ENCODE measurements around the gene POU6F1.

The POU6F1 gene

DNA sequence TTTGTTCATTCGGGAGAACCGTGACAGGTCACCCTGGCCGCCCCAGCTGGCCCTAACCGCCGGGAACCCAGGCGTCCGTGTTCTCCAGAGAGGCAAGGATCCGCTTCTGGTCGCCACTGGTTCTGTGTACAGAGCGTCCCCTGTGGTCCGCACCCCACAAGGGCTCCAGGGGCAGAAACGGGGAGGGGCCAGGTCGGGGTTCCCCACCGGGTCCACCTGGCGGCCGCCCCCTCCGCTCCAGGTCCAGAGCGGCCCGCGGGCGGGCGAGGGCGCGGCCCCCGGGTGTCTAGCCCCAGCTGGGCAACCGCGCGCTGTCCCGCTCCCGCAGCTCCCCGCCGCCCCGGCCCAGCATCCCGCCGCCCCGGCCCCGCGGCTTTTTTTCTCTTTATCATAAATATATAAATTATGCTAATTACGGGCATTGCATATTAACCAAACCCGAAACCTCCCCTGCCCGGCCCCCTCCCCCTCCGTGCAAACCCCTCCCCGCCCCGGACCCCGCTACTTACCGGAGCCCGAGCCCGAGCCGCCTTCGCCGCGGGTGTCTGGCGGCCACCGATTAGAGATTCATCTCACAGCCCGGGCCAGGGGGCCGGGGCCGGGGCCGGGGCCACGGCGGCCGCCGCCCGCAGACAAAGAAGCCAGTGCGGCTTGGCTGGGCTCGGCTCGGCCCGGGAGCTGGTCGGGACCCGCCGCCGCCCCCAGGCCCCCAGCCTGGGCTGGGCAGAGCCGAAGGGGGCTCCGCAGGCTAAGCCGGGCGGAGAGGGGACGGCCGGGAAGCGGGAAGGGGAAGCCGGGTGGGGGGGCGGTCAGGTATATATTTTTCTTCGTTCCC, 512 bp downstream of the POU6F1 start:
- peak overlapping the region; percentile 58 for H3K4me3 ChIP-seq (replicated peaks; ENCODE audit: insufficient read depth, low read length)
- peak overlapping the region; percentile 68 for H3K27ac ChIP-seq (replicated peaks)
- DNase-seq (ENCODE audit: low read depth in 1 of 2, low spot score in 1 of 2), result peak in 1 of 2 experiments; percentile 10
- no peaks in the 10 kb centered on the region for H3K27me3 ChIP-seq (ENCODE audit: insufficient read depth, poor library complexity, severe bottlenecking)
- TF ChIP-seq, protein P1, sequence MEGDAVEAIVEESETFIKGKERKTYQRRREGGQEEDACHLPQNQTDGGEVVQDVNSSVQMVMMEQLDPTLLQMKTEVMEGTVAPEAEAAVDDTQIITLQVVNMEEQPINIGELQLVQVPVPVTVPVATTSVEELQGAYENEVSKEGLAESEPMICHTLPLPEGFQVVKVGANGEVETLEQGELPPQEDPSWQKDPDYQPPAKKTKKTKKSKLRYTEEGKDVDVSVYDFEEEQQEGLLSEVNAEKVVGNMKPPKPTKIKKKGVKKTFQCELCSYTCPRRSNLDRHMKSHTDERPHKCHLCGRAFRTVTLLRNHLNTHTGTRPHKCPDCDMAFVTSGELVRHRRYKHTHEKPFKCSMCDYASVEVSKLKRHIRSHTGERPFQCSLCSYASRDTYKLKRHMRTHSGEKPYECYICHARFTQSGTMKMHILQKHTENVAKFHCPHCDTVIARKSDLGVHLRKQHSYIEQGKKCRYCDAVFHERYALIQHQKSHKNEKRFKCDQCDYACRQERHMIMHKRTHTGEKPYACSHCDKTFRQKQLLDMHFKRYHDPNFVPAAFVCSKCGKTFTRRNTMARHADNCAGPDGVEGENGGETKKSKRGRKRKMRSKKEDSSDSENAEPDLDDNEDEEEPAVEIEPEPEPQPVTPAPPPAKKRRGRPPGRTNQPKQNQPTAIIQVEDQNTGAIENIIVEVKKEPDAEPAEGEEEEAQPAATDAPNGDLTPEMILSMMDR (IDR thresholded peaks at IDR 0.05; ENCODE audit: insufficient read depth, low read length), result no peak
- TF ChIP-seq, protein P2, sequence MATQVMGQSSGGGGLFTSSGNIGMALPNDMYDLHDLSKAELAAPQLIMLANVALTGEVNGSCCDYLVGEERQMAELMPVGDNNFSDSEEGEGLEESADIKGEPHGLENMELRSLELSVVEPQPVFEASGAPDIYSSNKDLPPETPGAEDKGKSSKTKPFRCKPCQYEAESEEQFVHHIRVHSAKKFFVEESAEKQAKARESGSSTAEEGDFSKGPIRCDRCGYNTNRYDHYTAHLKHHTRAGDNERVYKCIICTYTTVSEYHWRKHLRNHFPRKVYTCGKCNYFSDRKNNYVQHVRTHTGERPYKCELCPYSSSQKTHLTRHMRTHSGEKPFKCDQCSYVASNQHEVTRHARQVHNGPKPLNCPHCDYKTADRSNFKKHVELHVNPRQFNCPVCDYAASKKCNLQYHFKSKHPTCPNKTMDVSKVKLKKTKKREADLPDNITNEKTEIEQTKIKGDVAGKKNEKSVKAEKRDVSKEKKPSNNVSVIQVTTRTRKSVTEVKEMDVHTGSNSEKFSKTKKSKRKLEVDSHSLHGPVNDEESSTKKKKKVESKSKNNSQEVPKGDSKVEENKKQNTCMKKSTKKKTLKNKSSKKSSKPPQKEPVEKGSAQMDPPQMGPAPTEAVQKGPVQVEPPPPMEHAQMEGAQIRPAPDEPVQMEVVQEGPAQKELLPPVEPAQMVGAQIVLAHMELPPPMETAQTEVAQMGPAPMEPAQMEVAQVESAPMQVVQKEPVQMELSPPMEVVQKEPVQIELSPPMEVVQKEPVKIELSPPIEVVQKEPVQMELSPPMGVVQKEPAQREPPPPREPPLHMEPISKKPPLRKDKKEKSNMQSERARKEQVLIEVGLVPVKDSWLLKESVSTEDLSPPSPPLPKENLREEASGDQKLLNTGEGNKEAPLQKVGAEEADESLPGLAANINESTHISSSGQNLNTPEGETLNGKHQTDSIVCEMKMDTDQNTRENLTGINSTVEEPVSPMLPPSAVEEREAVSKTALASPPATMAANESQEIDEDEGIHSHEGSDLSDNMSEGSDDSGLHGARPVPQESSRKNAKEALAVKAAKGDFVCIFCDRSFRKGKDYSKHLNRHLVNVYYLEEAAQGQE (IDR thresholded peaks at IDR 0.05; ENCODE audit: insufficient replicate concordance, low read depth), result no peak
- no peak for TF ChIP-seq GABPA (IDR thresholded peaks at IDR 0.05; ENCODE audit: low read depth)
- no peak for TF ChIP-seq POLR2AphosphoS5 (IDR thresholded peaks at IDR 0.05; ENCODE audit: low read depth)
- TF ChIP-seq SPI1 (IDR thresholded peaks at IDR 0.05; ENCODE audit: borderline replicate concordance, low read depth), result no peak

DNA sequence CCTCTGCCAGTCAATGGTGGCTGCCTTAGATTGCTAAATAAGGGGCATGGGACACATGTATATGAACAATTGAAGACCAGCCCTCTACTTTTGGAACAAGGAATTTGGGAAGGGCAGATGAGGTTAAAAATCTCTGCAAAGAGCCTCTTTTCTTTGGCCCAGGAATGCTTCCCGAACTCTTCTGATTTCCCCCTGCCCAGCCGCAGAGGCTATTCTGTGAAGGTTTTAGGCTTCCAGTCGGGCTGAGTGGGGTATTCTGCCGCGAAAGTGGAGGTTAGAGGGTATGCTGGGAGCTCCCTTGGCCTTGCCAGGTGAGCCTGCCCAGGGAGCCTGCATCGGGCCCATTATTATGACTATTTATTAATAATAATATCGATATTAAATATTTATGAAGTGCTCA, 1.2 kb downstream of the POU6F1 start:
- TF ChIP-seq GABPA (IDR thresholded peaks at IDR 0.05; ENCODE audit: low read depth), result no peak
- TF ChIP-seq, protein P2 (IDR thresholded peaks at IDR 0.05; ENCODE audit: insufficient replicate concordance, low read depth), result no peak
- TF ChIP-seq, protein P1 (IDR thresholded peaks at IDR 0.05; ENCODE audit: insufficient read depth, low read length), result no peak
- TF ChIP-seq POLR2AphosphoS5 (IDR thresholded peaks at IDR 0.05; ENCODE audit: low read depth), result no peak
- TF ChIP-seq SPI1 (IDR thresholded peaks at IDR 0.05; ENCODE audit: borderline replicate concordance, low read depth), result no peak
- no peak overlapping the region for H3K27ac ChIP-seq (replicated peaks)
- no peak overlapping the region for H3K4me3 ChIP-seq (replicated peaks; ENCODE audit: insufficient read depth, low read length)
- DNase-seq (ENCODE audit: low read depth in 1 of 2, low spot score in 1 of 2), result no peak
- no peaks in the 10 kb centered on the region for H3K27me3 ChIP-seq (ENCODE audit: insufficient read depth, poor library complexity, severe bottlenecking)

DNA sequence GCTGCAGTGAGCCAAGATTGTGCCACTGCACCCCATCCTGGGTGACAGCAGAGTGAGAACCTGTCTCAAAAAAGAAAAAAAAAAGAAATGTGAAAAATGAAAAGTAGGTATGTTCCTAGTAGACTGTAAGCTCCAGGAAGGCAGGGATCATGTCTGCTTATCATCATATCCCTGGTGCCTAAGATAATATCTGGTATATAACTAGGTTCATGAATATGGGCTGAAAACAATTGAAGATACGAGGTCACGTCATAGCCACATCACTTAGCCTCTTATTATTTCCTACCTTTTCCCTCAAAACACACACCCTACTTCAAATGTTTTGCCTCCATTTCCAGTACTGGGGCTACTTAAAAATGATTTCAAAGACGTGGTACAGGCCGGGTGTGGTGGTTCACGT, 3.0 kb downstream of the POU6F1 start:
- no peak for DNase-seq (ENCODE audit: low read depth in 1 of 2, low spot score in 1 of 2)
- TF ChIP-seq POLR2AphosphoS5 (IDR thresholded peaks at IDR 0.05; ENCODE audit: low read depth) (no peak), GABPA (IDR thresholded peaks at IDR 0.05; ENCODE audit: low read depth) (no peak), SPI1 (IDR thresholded peaks at IDR 0.05; ENCODE audit: borderline replicate concordance, low read depth) (no peak)
- TF ChIP-seq, protein P2 (IDR thresholded peaks at IDR 0.05; ENCODE audit: insufficient replicate concordance, low read depth), result no peak
- TF ChIP-seq, protein P1 (IDR thresholded peaks at IDR 0.05; ENCODE audit: insufficient read depth, low read length), result no peak
- no peak overlapping the region for H3K27ac ChIP-seq (replicated peaks)
- no peak overlapping the region for H3K4me3 ChIP-seq (replicated peaks; ENCODE audit: insufficient read depth, low read length)
- H3K27me3 ChIP-seq (ENCODE audit: insufficient read depth, poor library complexity, severe bottlenecking), result no peaks in the 10 kb centered on the region

All from HL-60 (cell line).